SK-N-SH (cell line): Measurements from ENCODE around the gene NAT8L. TPM values are rescaled to one million over a fixed set of nuclear protein-coding genes. Genes with fewer than 3 reads are reported as not detected.
A peak's percentile ranks its signal among the peaks of the same experiment; 100 is the strongest.

Experiments used
- CTCF ChIA-PET: fragments of 300-600, 350-600 bp; formaldehyde crosslinking; extraction: SDS; loops from one replicate; lab custom pipeline; 2021; lab: Yijun Ruan, JAX
- POLR2A ChIA-PET: fragments of 350-600 bp; sonication (Branson Sonifier 250); formaldehyde crosslinking; extraction: SDS; loops from one replicate; lab custom pipeline; 2020; ENCODE audit warnings: antibody characterized with exemption, inconsistent platforms; lab: Yijun Ruan, JAX
- DNase-seq: peaks from one replicate; pipeline ENCODE4 v3.0.0; 2012
- H2AFZ ChIP-seq: fragments of 200-600 bp; sonication (generic); 2 replicates; pipeline ENCODE4 v1.8.1; 2016; ENCODE audit warnings: antibody characterized with exemption, mild to moderate bottlenecking, low read depth
- H3F3A ChIP-seq: fragments of 200-600 bp; sonication (generic); replicated peaks from 2 replicates; pipeline ENCODE3; 2016; ENCODE audit warnings: antibody characterized with exemption, mild to moderate bottlenecking; ENCODE audit not compliant: insufficient read depth
- H3K27ac ChIP-seq, 2 experiments: fragments of 200-500 bp in 1 of 2; fragments of 200-600 bp in 1 of 2; sonication (Bioruptor generic) in 1 of 2; sonication (generic), shearing (Covaris generic) in 1 of 2; 2 replicates each; pipeline versions ENCODE4 v1.5.1 to v1.6.1; 2014 to 2016; ENCODE audit warnings: low read depth in 2 of 2, inconsistent platforms in 1 of 2, low read length in 1 of 2, mild to moderate bottlenecking in 1 of 2, mixed read lengths in 1 of 2
- H3K27me3 ChIP-seq: fragments of 200-600 bp; sonication (generic), shearing (Covaris generic); 2 replicates; pipeline ENCODE4 v1.6.1; 2016; ENCODE audit warnings: mixed run types; ENCODE audit not compliant: insufficient read depth
- H3K36me3 ChIP-seq, 2 experiments: fragments of 200-500 bp in 1 of 2; fragments of 200-600 bp in 1 of 2; sonication (Bioruptor generic) in 1 of 2; sonication (generic) in 1 of 2; replicated peaks in 1 of 2; 2 replicates each; pipeline versions ENCODE3 to v1.5.1; 2014 to 2016; ENCODE audit warnings: low read length in 1 of 2, mild to moderate bottlenecking in 1 of 2; ENCODE audit not compliant: insufficient read depth in 2 of 2, control insufficient read depth in 1 of 2
- H3K4me1 ChIP-seq, 2 experiments: fragments of 200-500 bp in 1 of 2; fragments of 200-600 bp in 1 of 2; sonication (Bioruptor generic) in 1 of 2; sonication (generic), shearing (Covaris generic) in 1 of 2; 2 replicates each; pipeline versions ENCODE4 v1.5.1 to v1.6.1; 2014 to 2016; ENCODE audit warnings: low read depth in 1 of 2, low read length in 1 of 2, mixed run types in 1 of 2; ENCODE audit not compliant: insufficient read depth in 2 of 2, control insufficient read depth in 1 of 2
- H3K4me2 ChIP-seq: fragments of 200-600 bp; sonication (generic), shearing (Covaris generic); 2 replicates; pipeline ENCODE4 v1.6.1; 2017; ENCODE audit warnings: mixed run types
- H3K4me3 ChIP-seq, 2 experiments: fragments of 200-500 bp in 1 of 2; fragments of 200-600 bp in 1 of 2; sonication (Bioruptor generic) in 1 of 2; sonication (generic), shearing (Covaris generic) in 1 of 2; 2 replicates each; pipeline versions ENCODE4 v1.5.1 to v1.8.1; 2014 to 2016; ENCODE audit warnings: low read depth in 2 of 2, inconsistent platforms in 1 of 2, low read length in 1 of 2, mild to moderate bottlenecking in 1 of 2, mixed read lengths in 1 of 2, moderate library complexity in 1 of 2
- H3K79me2 ChIP-seq: fragments of 200-600 bp; sonication (generic); 2 replicates; pipeline ENCODE4 v1.8.1; 2017; ENCODE audit warnings: mild to moderate bottlenecking; ENCODE audit not compliant: insufficient read depth
- H3K9ac ChIP-seq: fragments of 200-600 bp; sonication (generic); 2 replicates; pipeline ENCODE4 v1.6.1; 2017; ENCODE audit warnings: mixed run types
- H3K9me2 ChIP-seq: fragments of 200-600 bp; sonication (generic); 2 replicates; pipeline ENCODE4 v1.6.1; 2017; ENCODE audit warnings: mixed run types
- H3K9me3 ChIP-seq: fragments of 200-600 bp; sonication (generic); 2 replicates; pipeline ENCODE4 v1.6.1; 2017; ENCODE audit warnings: mixed run types, mild to moderate bottlenecking, moderate library complexity
- H4K20me1 ChIP-seq: fragments of 200-600 bp; sonication (generic); 2 replicates; pipeline ENCODE4 v1.6.1; 2017; ENCODE audit warnings: mild to moderate bottlenecking, mixed run types; ENCODE audit not compliant: insufficient read depth
- CTCF ChIP-seq: fragments of 200-600 bp; sonication (generic); IDR thresholded peaks from 2 replicates; pipeline ENCODE4 v1.6.1; 2017; ENCODE audit warnings: antibody characterized with exemption, mild to moderate bottlenecking, moderate library complexity
- FOXJ3 ChIP-seq: sonication (generic); formaldehyde crosslinking; IDR thresholded peaks from 2 replicates; pipeline ENCODE4 v1.5.1; 2020; ENCODE audit warnings: mild to moderate bottlenecking, missing genetic modification reagents
- GATA2 ChIP-seq: sonication (generic); formaldehyde crosslinking; IDR thresholded peaks from 2 replicates; pipeline ENCODE4 v1.5.0; 2020; ENCODE audit warnings: mild to moderate bottlenecking, missing genetic modification reagents
- JUND ChIP-seq: IDR thresholded peaks from 2 replicates; pipeline ENCODE4 v1.4.0; 2012
- MXI1 ChIP-seq: IDR thresholded peaks from 2 replicates; pipeline ENCODE4 v1.6.1; 2012; ENCODE audit warnings: mild to moderate bottlenecking, low read depth, low read length, improper control_type of control experiment
- REST ChIP-seq: IDR thresholded peaks from 2 replicates; pipeline ENCODE4 v1.6.1; 2012; ENCODE audit warnings: mild to moderate bottlenecking, low read depth, low read length, moderate library complexity
- RFX5 ChIP-seq: IDR thresholded peaks from 2 replicates; pipeline ENCODE4 v1.6.1; 2012; ENCODE audit warnings: mild to moderate bottlenecking, improper control_type of control experiment, low read length
- RXRA ChIP-seq: IDR thresholded peaks from 2 replicates; pipeline ENCODE4 v1.4.0; 2012; ENCODE audit warnings: low read depth, mild to moderate bottlenecking, borderline replicate concordance
- SIN3A ChIP-seq: IDR thresholded peaks from 2 replicates; pipeline ENCODE4 v1.6.1; 2012; ENCODE audit warnings: low read depth, mild to moderate bottlenecking, low read length, moderate library complexity, borderline replicate concordance
- SMC3 ChIP-seq: IDR thresholded peaks from 2 replicates; pipeline ENCODE4 v1.6.1; 2012; ENCODE audit warnings: low read depth, low read length, improper control_type of control experiment
- TAF1 ChIP-seq: IDR thresholded peaks from 2 replicates; pipeline ENCODE4 v1.6.1; 2012; ENCODE audit warnings: low read depth, mild to moderate bottlenecking, low read length, moderate library complexity, borderline replicate concordance
- USF1 ChIP-seq: IDR thresholded peaks from 2 replicates; pipeline ENCODE4 v1.4.0; 2012; ENCODE audit warnings: low read depth, borderline replicate concordance
- USF2 ChIP-seq: fragments of 150-350 bp; IDR thresholded peaks from 2 replicates; pipeline ENCODE4 v1.6.1; 2017; ENCODE audit warnings: antibody characterized with exemption, low read length, low read depth, borderline replicate concordance
- WGBS: methylation state at CpG from one replicate; pipeline ENCODE4 v1.1.6; 2017; ENCODE audit warnings: low lambda C conversion rate; 5-methylcytosine and 5-hydroxymethylcytosine counted together
- polyA plus RNA-seq, 3 experiments: library from polyadenylated mRNA; depleted of rRNA; stranded (reverse); fragments of >200 nt; gene quantifications; 2 replicates each; pipeline ENCODE4 v1.2.3, GENCODE V29; 2012
- TF ChIP-seq, protein P1 (sequence below): IDR thresholded peaks from 2 replicates; pipeline ENCODE4 v1.4.0; 2012; ENCODE audit warnings: low read depth
- TF ChIP-seq, protein P2 (sequence below): fragments of 150-350 bp; IDR thresholded peaks from 2 replicates; pipeline ENCODE4 v1.6.1; 2016; ENCODE audit warnings: mild to moderate bottlenecking, low read depth, low read length

NAT8L gene, protein sequence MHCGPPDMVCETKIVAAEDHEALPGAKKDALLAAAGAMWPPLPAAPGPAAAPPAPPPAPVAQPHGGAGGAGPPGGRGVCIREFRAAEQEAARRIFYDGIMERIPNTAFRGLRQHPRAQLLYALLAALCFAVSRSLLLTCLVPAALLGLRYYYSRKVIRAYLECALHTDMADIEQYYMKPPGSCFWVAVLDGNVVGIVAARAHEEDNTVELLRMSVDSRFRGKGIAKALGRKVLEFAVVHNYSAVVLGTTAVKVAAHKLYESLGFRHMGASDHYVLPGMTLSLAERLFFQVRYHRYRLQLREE
- 0.43 and 0.86 TPM in 2 replicates for polyA plus RNA-seq (2012; rRNA removed)
- 0.41 and 0.88 TPM in 2 replicates for polyA plus RNA-seq (2012; cell fraction: cytosol; rRNA removed)
- 1.7 and 2.8 TPM in 2 replicates for polyA plus RNA-seq (2012; cell fraction: nucleus; rRNA removed)

DNA sequence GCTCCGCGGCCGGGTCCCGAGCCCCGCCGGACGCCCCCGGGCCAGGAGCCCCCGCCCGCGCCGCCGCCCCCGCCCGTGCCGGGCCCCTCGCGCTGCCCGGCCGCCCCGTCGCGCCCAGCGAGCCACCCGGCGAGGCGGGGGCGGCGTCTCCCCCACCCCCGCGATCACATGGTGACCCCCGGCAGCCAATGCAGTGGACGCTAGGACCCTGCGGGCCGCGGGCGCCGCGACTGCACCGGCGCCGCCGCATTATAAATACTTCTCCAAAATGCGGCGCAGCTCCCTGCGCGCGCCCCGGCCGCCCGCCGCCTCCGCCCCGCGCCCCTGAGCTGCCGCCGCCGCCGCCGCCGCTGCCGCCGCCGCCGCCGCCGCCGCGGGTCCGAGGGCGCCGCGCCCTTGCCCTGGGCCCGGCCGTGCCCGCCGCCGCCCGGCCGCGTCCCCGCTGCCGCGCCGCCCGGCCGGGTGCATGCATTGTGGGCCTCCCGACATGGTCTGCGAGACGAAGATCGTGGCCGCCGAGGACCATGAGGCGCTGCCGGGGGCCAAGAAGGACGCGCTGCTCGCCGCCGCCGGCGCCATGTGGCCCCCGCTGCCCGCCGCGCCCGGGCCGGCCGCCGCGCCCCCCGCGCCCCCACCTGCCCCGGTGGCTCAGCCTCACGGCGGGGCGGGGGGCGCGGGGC lies at the start of gene NAT8L:
NAT8L (plus strand) TSS at position 282 of the 680 bp plus-strand sequence; CDS start at position 467, 185 bp downstream.
- peak within 1 kb of the TSS in 1 of 2 experiments; percentile 52; a peak in 2 of 4 replicates for H3K4me3 ChIP-seq
- TF ChIP-seq CTCF (no peak), JUND (no peak), SMC3 (no peak), REST (no peak), SIN3A (no peak), USF2 (no peak), GATA2 (CRISPR knock-in tag) (no peak), TAF1 (no peak), USF1 (peak; percentile 14; the same call in 1 of the 2 replicates), RXRA (no peak), RFX5 (no peak), MXI1 (peak; percentile 28; the same call in 1 of the 2 replicates), FOXJ3 (CRISPR knock-in tag) (no peak)
- TF ChIP-seq, protein P1, sequence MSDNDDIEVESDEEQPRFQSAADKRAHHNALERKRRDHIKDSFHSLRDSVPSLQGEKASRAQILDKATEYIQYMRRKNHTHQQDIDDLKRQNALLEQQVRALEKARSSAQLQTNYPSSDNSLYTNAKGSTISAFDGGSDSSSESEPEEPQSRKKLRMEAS: no peak
- TF ChIP-seq, protein P2, sequence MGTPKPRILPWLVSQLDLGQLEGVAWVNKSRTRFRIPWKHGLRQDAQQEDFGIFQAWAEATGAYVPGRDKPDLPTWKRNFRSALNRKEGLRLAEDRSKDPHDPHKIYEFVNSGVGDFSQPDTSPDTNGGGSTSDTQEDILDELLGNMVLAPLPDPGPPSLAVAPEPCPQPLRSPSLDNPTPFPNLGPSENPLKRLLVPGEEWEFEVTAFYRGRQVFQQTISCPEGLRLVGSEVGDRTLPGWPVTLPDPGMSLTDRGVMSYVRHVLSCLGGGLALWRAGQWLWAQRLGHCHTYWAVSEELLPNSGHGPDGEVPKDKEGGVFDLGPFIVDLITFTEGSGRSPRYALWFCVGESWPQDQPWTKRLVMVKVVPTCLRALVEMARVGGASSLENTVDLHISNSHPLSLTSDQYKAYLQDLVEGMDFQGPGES: no peak
- no peaks in the 10 kb centered on the region for H3K9me3 ChIP-seq
- H2AFZ ChIP-seq: no peak within 1 kb of the TSS
- H3K27me3 ChIP-seq: peaks cover 17% of the 10 kb centered on the region
- ChIA-PET POLR2A (interaction anchor here (0.6 to 1.2 kb wide), 4 partner anchors 13 to 50 kb away, joined by 3 to 5 read pairs (median 3); no protein-coding TSS in a partner anchor), CTCF (no interaction called here)
- no peaks in the 10 kb centered on the region for H3F3A ChIP-seq
- H3K36me3 ChIP-seq: no peaks in the 10 kb centered on the region
- no CpG with 5 or more reads among the region's 119 CpGs for WGBS
- H3K4me2 ChIP-seq: no peak within 1 kb of the TSS
- peak; percentile 93 for DNase-seq
- no peak within 1 kb of the TSS for H3K9ac ChIP-seq
- H4K20me1 ChIP-seq: no peaks in the 10 kb centered on the region
- no peaks in the 10 kb centered on the region for H3K79me2 ChIP-seq
- no peaks in the 10 kb centered on the region for H3K9me2 ChIP-seq
- H3K4me1 ChIP-seq: peaks cover 0 to 22% of the 10 kb centered on the region in 2 experiments; a peak in 1 of 4 replicates
- H3K27ac ChIP-seq: peak within 1 kb of the TSS in 1 of 2 experiments; percentile 74; a peak in 2 of 4 replicates
